ENCODE results near the gene UGT1A9.

Gene UGT1A9

GRCh38 chr2:233764761-233765160 lies 93.1 kb downstream of the UGT1A9 start:
- no peak for DNase-seq

- DNase-seq: no peak
Measured at GRCh38 chr2:233766416-233766815, 94.7 kb downstream of the UGT1A9 start.

- no peak for DNase-seq
Measured at GRCh38 chr2:233768076-233768475, 96.4 kb downstream of the UGT1A9 start.

- DNase-seq: no peak
Measured at GRCh38 chr2:233769260-233769659, 97.6 kb downstream of the UGT1A9 start.

- no peak for DNase-seq
Measured at GRCh38 chr2:233772153-233772552, 100.5 kb downstream of the UGT1A9 start.

- DNase-seq: no peak
Measured at GRCh38 chr2:233772583-233772982, 100.9 kb downstream of the UGT1A9 start.

GRCh38 chr2:233773854-233774253 lies 102.2 kb downstream of the UGT1A9 start:
- no peak for DNase-seq

- DNase-seq: no peak
Measured at GRCh38 chr2:233775414-233775813, 103.7 kb downstream of the UGT1A9 start.

GRCh38 chr2:233778030-233778429 lies 106.3 kb downstream of the UGT1A9 start, which contains the start of gene MROH2A:
TSS of gene MROH2A (plus strand) at chr2:233778330. CDS start at chr2:233779359, 1,029 bp downstream.
- no peak for DNase-seq

GRCh38 chr2:233779722-233780121 lies 108.0 kb downstream of the UGT1A9 start:
- no peak for DNase-seq

- no peak for DNase-seq
Measured at GRCh38 chr2:233780771-233781170, 109.1 kb downstream of the UGT1A9 start.

GRCh38 chr2:233789554-233789953 lies 117.9 kb downstream of the UGT1A9 start:
- no peak for DNase-seq

GRCh38 chr2:233791151-233791882 lies 119.6 kb downstream of the UGT1A9 start:
- no peak for DNase-seq

GRCh38 chr2:233791883-233792329 lies 120.2 kb downstream of the UGT1A9 start:
- DNase-seq: no peak

- DNase-seq: no peak
Measured at GRCh38 chr2:233792720-233793119, 121.0 kb downstream of the UGT1A9 start.

GRCh38 chr2:233793465-233794127 lies 121.9 kb downstream of the UGT1A9 start:
- no peak for DNase-seq

- no peak for DNase-seq
Measured at GRCh38 chr2:233794128-233794658, 122.5 kb downstream of the UGT1A9 start.

GRCh38 chr2:233795735-233796171 lies 124.1 kb downstream of the UGT1A9 start:
- no peak for DNase-seq

- DNase-seq: no peak
Measured at GRCh38 chr2:233796254-233796653, 124.6 kb downstream of the UGT1A9 start.

- DNase-seq: no peak
Measured at GRCh38 chr2:233798335-233799086, 126.8 kb downstream of the UGT1A9 start.

- DNase-seq: no peak
Measured at GRCh38 chr2:233799087-233799665, 127.5 kb downstream of the UGT1A9 start.

- no peak for DNase-seq
Measured at GRCh38 chr2:233799716-233800115, 128.0 kb downstream of the UGT1A9 start.

- DNase-seq: no peak
Measured at GRCh38 chr2:233800208-233800607, 128.5 kb downstream of the UGT1A9 start.
